Esophagus muscularis mucosa (tissue), 3 donors: ENCODE results near the gene TMEM59L.

Experiments
- POLR2A ChIP-seq: fragments of 450-650 bp; IDR thresholded peaks from one replicate; pipeline ENCODE4 v1.6.1; 2017; ENCODE audit warnings: antibody characterized with exemption, moderate library complexity, mild to moderate bottlenecking, low read depth
- POLR2AphosphoS5 ChIP-seq, 2 donors: sonication (generic); formaldehyde crosslinking; IDR thresholded peaks; one replicate each; pipeline ENCODE4 v1.6.1; 2017; ENCODE audit warnings: antibody characterized with exemption in 2 of 2
- TF ChIP-seq, protein P1 (sequence below), 3 experiments: fragments of 200-600 bp in 2 of 3; fragments of 450-650 bp in 1 of 3; sonication (generic) in 2 of 3; IDR thresholded peaks; one replicate each; pipeline ENCODE4 v1.5.1; 2017 to 2019; ENCODE audit warnings: antibody characterized with exemption in 3 of 3, mild to moderate bottlenecking in 2 of 3, moderate library complexity in 1 of 3

GRCh38 chr19:18666784-18667183 is 54.1 kb downstream of the TMEM59L start:
- TF ChIP-seq POLR2AphosphoS5 (IDR thresholded peaks at IDR 0.05) = no peak
- TF ChIP-seq, protein P1, sequence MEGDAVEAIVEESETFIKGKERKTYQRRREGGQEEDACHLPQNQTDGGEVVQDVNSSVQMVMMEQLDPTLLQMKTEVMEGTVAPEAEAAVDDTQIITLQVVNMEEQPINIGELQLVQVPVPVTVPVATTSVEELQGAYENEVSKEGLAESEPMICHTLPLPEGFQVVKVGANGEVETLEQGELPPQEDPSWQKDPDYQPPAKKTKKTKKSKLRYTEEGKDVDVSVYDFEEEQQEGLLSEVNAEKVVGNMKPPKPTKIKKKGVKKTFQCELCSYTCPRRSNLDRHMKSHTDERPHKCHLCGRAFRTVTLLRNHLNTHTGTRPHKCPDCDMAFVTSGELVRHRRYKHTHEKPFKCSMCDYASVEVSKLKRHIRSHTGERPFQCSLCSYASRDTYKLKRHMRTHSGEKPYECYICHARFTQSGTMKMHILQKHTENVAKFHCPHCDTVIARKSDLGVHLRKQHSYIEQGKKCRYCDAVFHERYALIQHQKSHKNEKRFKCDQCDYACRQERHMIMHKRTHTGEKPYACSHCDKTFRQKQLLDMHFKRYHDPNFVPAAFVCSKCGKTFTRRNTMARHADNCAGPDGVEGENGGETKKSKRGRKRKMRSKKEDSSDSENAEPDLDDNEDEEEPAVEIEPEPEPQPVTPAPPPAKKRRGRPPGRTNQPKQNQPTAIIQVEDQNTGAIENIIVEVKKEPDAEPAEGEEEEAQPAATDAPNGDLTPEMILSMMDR (IDR thresholded peaks at IDR 0.05) = no peak
- TF ChIP-seq POLR2A = no peak
